Endometrial microvascular endothelial cells (primary cell): ENCODE measurements around the gene PIANP. TPM values are rescaled to one million over a fixed set of nuclear protein-coding genes. Genes with fewer than 3 reads are reported as not detected.
"Not testable (repeated sequence)": the region's sequence is repeated elsewhere in the genome, so short reads cannot be mapped to it uniquely, and the experiment has no call there.

ENCODE experiments used
- in situ Hi-C: cut with HindIII; loops from 2 replicates; pipeline ENCODE4 v1.10.0; 2017; ENCODE audit warnings: low sequenced_read_pairs, low pct_unique_long_range_greater_than_20kb; ENCODE audit errors: inconsistent ontology term
- total RNA-seq: library from RNA; depleted of rRNA; stranded (reverse); fragments of >200 nt; gene quantifications from one replicate; pipeline ENCODE4 v1.2.3, GENCODE V29; 2015; ENCODE audit errors: inconsistent ontology term

Gene PIANP
- total RNA-seq, 1 donor from 2014 or later, result not detected

- in situ Hi-C loops, result not testable (repeated sequence)
These were observed 15.6 kb upstream of the PIANP start for GRCh38 chr12:6716031-6716873.

GRCh38 chr12:6708960-6709394 lies 8.4 kb upstream of the PIANP start:
- in situ Hi-C loops, result no loop called here

- in situ Hi-C loops, result not testable (repeated sequence)
These were observed 7.7 kb upstream of the PIANP start for GRCh38 chr12:6708351-6708750.

- in situ Hi-C loops, result no loop called here
These were observed 3.0 kb upstream of the PIANP start for GRCh38 chr12:6703631-6704030.

GRCh38 chr12:6701078-6701768 lies 608 bp upstream of the PIANP start:
- in situ Hi-C loops, result no loop called here

GRCh38 chr12:6699989-6700645 lies 498 bp downstream of the PIANP start:
- in situ Hi-C loops, result no loop called here

- in situ Hi-C loops, result no loop called here
These were observed 1.2 kb downstream of the PIANP start for GRCh38 chr12:6699259-6699988.

- in situ Hi-C loops, result no loop called here
These were observed 2.1 kb downstream of the PIANP start for GRCh38 chr12:6698352-6699046.

- in situ Hi-C loops, result no loop called here
These were observed 2.8 kb downstream of the PIANP start for GRCh38 chr12:6697584-6698351.

- in situ Hi-C loops, result no loop called here
These were observed 3.7 kb downstream of the PIANP start for GRCh38 chr12:6696690-6697583.

- in situ Hi-C loops, result no loop called here
These were observed 5.1 kb downstream of the PIANP start for GRCh38 chr12:6695313-6696045.

- in situ Hi-C loops, result no loop called here
These were observed 5.9 kb downstream of the PIANP start for GRCh38 chr12:6694701-6695100.

GRCh38 chr12:6693832-6694355 lies 6.7 kb downstream of the PIANP start:
- in situ Hi-C loops, result no loop called here

GRCh38 chr12:6692888-6693287 lies 7.7 kb downstream of the PIANP start:
- in situ Hi-C loops, result no loop called here

- in situ Hi-C loops, result no loop called here
These were observed 9.1 kb downstream of the PIANP start for GRCh38 chr12:6691473-6691872.
